HCT116 (cell line): Measurements from ENCODE around the gene TARS1. TPM values are rescaled to one million over a fixed set of nuclear protein-coding genes. Genes with fewer than 3 reads are reported as not detected.

Source experiments
- ATAC-seq: fragments of 200-7000 bp; cut with Tn5 transposase; 2 replicates; pipeline ENCODE4 v1.9.1; 2020; ENCODE audit warnings: mild to moderate bottlenecking, moderate library complexity
- BruUV-seq: library from RNA; stranded (reverse); fragments of 400-500 nt; replicated peaks from 2 replicates; lab custom pipeline; 2021; lab: Mats Ljungman, UMichigan
- CTCF ChIA-PET: fragments of 300-600 bp; sonication (Branson Sonifier 250); formaldehyde crosslinking; loops from one replicate; lab custom pipeline; 2021; ENCODE audit warnings: antibody characterized with exemption; lab: Charles Lee
- POLR2A ChIA-PET: fragments of 300-600, 350-600 bp; sonication (Branson Sonifier 250); formaldehyde crosslinking; loops from one replicate; lab custom pipeline; 2021; ENCODE audit warnings: antibody characterized with exemption; lab: Charles Lee
- RAD21 ChIA-PET, 2 experiments: fragments of 300-600 bp; sonication (Branson Sonifier 250); formaldehyde crosslinking; loops; one replicate each; lab custom pipeline; 2023; ENCODE audit warnings: low total read pairs in 2 of 2; ENCODE audit not compliant: uncharacterized antibody in 2 of 2, unreplicated experiment in 2 of 2, low non-redundant PET in 1 of 2; lab: Charles Lee
- DNase-seq: peaks from one replicate; pipeline ENCODE4 v3.0.0-alpha.2; 2010; ENCODE audit warnings: low read depth, low spot score
- H2AFZ ChIP-seq: fragments of 200-600 bp; shearing (Covaris generic), sonication (generic); 2 replicates; pipeline ENCODE4 v1.6.1; 2017; ENCODE audit warnings: low read depth, mixed run types, mixed read lengths, antibody characterized with exemption, low read length; ENCODE audit not compliant: poor library complexity, severe bottlenecking
- H3K27ac ChIP-seq: 2 replicates; pipeline ENCODE4 v1.5.1; 2012; ENCODE audit warnings: low read depth, low read length
- H3K27me3 ChIP-seq: fragments of 200-600 bp; sonication (generic); 2 replicates; pipeline ENCODE4 v1.6.1; 2016; ENCODE audit warnings: mixed run types, low read length, mixed read lengths; ENCODE audit not compliant: insufficient read depth
- H3K36me3 ChIP-seq, 2 experiments: fragments of 200-500 bp in 1 of 2; fragments of 200-600 bp in 1 of 2; sonication (Bioruptor generic) in 1 of 2; sonication (generic) in 1 of 2; 2 replicates each; pipeline versions ENCODE4 v1.5.1 to v1.6.1; 2014 to 2016; ENCODE audit warnings: low read length in 2 of 2, inconsistent platforms in 1 of 2, mixed read lengths in 1 of 2, mixed run types in 1 of 2; ENCODE audit not compliant: insufficient read depth in 2 of 2, control insufficient read depth in 1 of 2
- H3K4me1 ChIP-seq, 2 experiments: fragments of 200-600 bp in 1 of 2; sonication (generic) in 1 of 2; 2 replicates each; pipeline versions ENCODE4 v1.5.1 to v1.6.1; 2012 to 2017; ENCODE audit warnings: low read length in 2 of 2, inconsistent platforms in 1 of 2, mild to moderate bottlenecking in 1 of 2, mixed read lengths in 1 of 2, mixed run types in 1 of 2, moderate library complexity in 1 of 2; ENCODE audit not compliant: insufficient read depth in 2 of 2, control insufficient read depth in 1 of 2
- H3K4me2 ChIP-seq: fragments of 200-600 bp; sonication (generic); 2 replicates; pipeline ENCODE4 v1.6.1; 2017; ENCODE audit warnings: mixed run types, low read length, mixed read lengths
- H3K4me3 ChIP-seq, 2 experiments: fragments of 200-600 bp in 1 of 2; sonication (generic) in 1 of 2; replicated peaks in 1 of 2; 2 replicates each; pipeline ENCODE4 v1.5.1; 2011 to 2016; ENCODE audit warnings: low read length in 2 of 2, control low read depth in 1 of 2, low read depth in 1 of 2, mild to moderate bottlenecking in 1 of 2, mixed read lengths in 1 of 2, mixed run types in 1 of 2
- H3K79me2 ChIP-seq: fragments of 200-600 bp; sonication (generic); 2 replicates; pipeline ENCODE4 v1.6.1; 2017; ENCODE audit warnings: mild to moderate bottlenecking, mixed run types, low read length, moderate library complexity, mixed read lengths; ENCODE audit not compliant: insufficient read depth
- H3K9ac ChIP-seq: fragments of 200-600 bp; sonication (generic); 2 replicates; pipeline ENCODE4 v1.6.1; 2016; ENCODE audit warnings: low read length, mixed read lengths
- H3K9me2 ChIP-seq: fragments of 200-600 bp; sonication (generic), shearing (Covaris generic); 2 replicates; pipeline ENCODE4 v1.6.1; 2017; ENCODE audit warnings: mixed run types, mild to moderate bottlenecking, moderate library complexity; ENCODE audit not compliant: insufficient read depth
- H3K9me3 ChIP-seq, 2 experiments: fragments of 200-500 bp in 1 of 2; fragments of 200-600 bp in 1 of 2; sonication (Bioruptor generic) in 1 of 2; sonication (generic) in 1 of 2; 2 replicates each; pipeline ENCODE4 v1.6.1; 2014 to 2017; ENCODE audit warnings: low read length in 2 of 2, mixed read lengths in 2 of 2, inconsistent platforms in 1 of 2, low read depth in 1 of 2, mild to moderate bottlenecking in 1 of 2, mixed run types in 1 of 2, moderate library complexity in 1 of 2; ENCODE audit not compliant: control insufficient read depth in 1 of 2, insufficient read depth in 1 of 2
- H4K20me1 ChIP-seq: fragments of 200-600 bp; sonication (generic), shearing (Covaris generic); 2 replicates; pipeline ENCODE4 v1.6.1; 2017; ENCODE audit warnings: mixed run types, mild to moderate bottlenecking, moderate library complexity; ENCODE audit not compliant: insufficient read depth
- CBX3 ChIP-seq: IDR thresholded peaks from 2 replicates; pipeline ENCODE4 v1.6.1; 2012; ENCODE audit warnings: low read depth
- CEBPB ChIP-seq: IDR thresholded peaks from 2 replicates; pipeline ENCODE4 v1.6.1; 2012; ENCODE audit warnings: low read depth
- CTCF ChIP-seq, 3 experiments: fragments of 200-600 bp in 1 of 3; sonication (generic) in 1 of 3; IDR thresholded peaks in 2 of 3; conservative IDR thresholded peaks in 1 of 3; 2 replicates each; pipeline ENCODE4 v1.5.1; 2012 to 2017; ENCODE audit warnings: low read depth in 2 of 3, low read length in 2 of 3, antibody characterized with exemption in 1 of 3, borderline replicate concordance in 1 of 3, control low read depth in 1 of 3, mild to moderate bottlenecking in 1 of 3, mixed read lengths in 1 of 3, mixed run types in 1 of 3, moderate library complexity in 1 of 3; ENCODE audit not compliant: insufficient read depth in 1 of 3
- EZH2 ChIP-seq: fragments of 200-600 bp; sonication (generic); IDR thresholded peaks from 2 replicates; pipeline ENCODE4 v1.6.1; 2017; ENCODE audit warnings: antibody characterized with exemption, mixed run types
- EZH2phosphoT487 ChIP-seq: fragments of 200-600 bp; IDR thresholded peaks from 2 replicates; pipeline ENCODE4 v1.6.1; 2018; ENCODE audit warnings: antibody characterized with exemption, borderline replicate concordance
- POLR2A ChIP-seq: IDR thresholded peaks from 2 replicates; pipeline ENCODE4 v1.7.0; 2011; ENCODE audit warnings: borderline replicate concordance; ENCODE audit not compliant: insufficient read depth, insufficient read length; ENCODE audit errors: extremely low read depth
- POLR2AphosphoS5 ChIP-seq: IDR thresholded peaks from 2 replicates; pipeline ENCODE4 v1.6.1; 2011; ENCODE audit warnings: mild to moderate bottlenecking, low read depth, low read length, moderate library complexity
- REST ChIP-seq: IDR thresholded peaks from 2 replicates; pipeline ENCODE4 v1.6.1; 2012; ENCODE audit warnings: low read depth
- SRF ChIP-seq: IDR thresholded peaks from 2 replicates; pipeline ENCODE4 v1.6.1; 2012; ENCODE audit warnings: low read depth
- ZBTB33 ChIP-seq: IDR thresholded peaks from 2 replicates; pipeline ENCODE4 v1.6.1; 2011; ENCODE audit warnings: mild to moderate bottlenecking, low read length, moderate library complexity; ENCODE audit not compliant: insufficient replicate concordance; ENCODE audit errors: extremely low read depth
- ZNF274 ChIP-seq: fragments of 200-500 bp; sonication (Bioruptor generic); IDR thresholded peaks from 2 replicates; pipeline ENCODE4 v1.6.1; 2014; ENCODE audit warnings: mild to moderate bottlenecking, low read depth, low read length, inconsistent platforms
- intact Hi-C: fragments of 100-400 bp; cut with micrococcal nuclease; formaldehyde crosslinking; loops from 2 replicates; pipeline ENCODE4 v1.10.0; 2022
- total RNA-seq: library from RNA; stranded (reverse); gene quantifications from one replicate; pipeline ENCODE4 v1.2.1, GENCODE V29; 2021; ENCODE audit not compliant: unreplicated experiment

TARS1 gene
- total RNA-seq, 1 experiment from 2014 or later: 291 TPM

- ChIA-PET RAD21 (no interaction called here), CTCF (no interaction called here), POLR2A (no interaction called here)
- Histone ChIP-seq H3K4me3 (no peak overlapping the region), H3K79me2 (peaks cover 26% of the 10 kb centered on the region), H3K9me2 (no peaks in the 10 kb centered on the region), H3K27ac (no peak overlapping the region), H2AFZ (no peak overlapping the region), H3K9me3 (no peaks in the 10 kb centered on the region), H3K36me3 (peaks cover 78 to 89% of the 10 kb centered on the region in 2 experiments), H3K27me3 (no peaks in the 10 kb centered on the region), H4K20me1 (no peaks in the 10 kb centered on the region; the same call in 1 of the 2 replicates), H3K4me2 (no peak overlapping the region), H3K9ac (no peak overlapping the region), H3K4me1 (no peaks in the 10 kb centered on the region)
- intact Hi-C loops: loop anchor here (10.0 kb wide), 1 partner anchor 997 kb away; no protein-coding TSS in a partner anchor
- no peak for TF ChIP-seq POLR2A
- no peak for TF ChIP-seq CBX3
- TF ChIP-seq REST: no peak
- no peak for TF ChIP-seq EZH2
- TF ChIP-seq SRF: no peak
- DNase-seq (no peak), ATAC-seq (no peak)
- no TSS peak for BruUV-seq
Observed at GRCh38 chr5:33457817-33458216, 17.1 kb downstream of the TARS1 start.

GRCh38 chr5:33460210-33460609 is 19.4 kb downstream of the TARS1 start:
- Histone ChIP-seq H3K9me2 (no peaks in the 10 kb centered on the region), H3K79me2 (peaks cover 4% of the 10 kb centered on the region; the same call in 1 of the 2 replicates), H3K36me3 (peaks cover 85% of the 10 kb centered on the region in 2 experiments), H3K27ac (no peak overlapping the region), H3K4me1 (no peaks in the 10 kb centered on the region), H4K20me1 (no peaks in the 10 kb centered on the region; the same call in 1 of the 2 replicates), H3K4me2 (no peak overlapping the region)
- ChIA-PET RAD21 (no interaction called here), CTCF (interaction anchor here (0.8 kb wide), 1 partner anchor 9 kb away, joined by 3 read pairs; no protein-coding TSS in a partner anchor)
- no peak for ATAC-seq
- TF ChIP-seq ZBTB33 (no peak), CEBPB (no peak), POLR2AphosphoS5 (no peak), EZH2phosphoT487 (no peak), CBX3 (no peak), ZNF274 (no peak), CTCF (IDR thresholded peaks at IDR 0.05 in 2 of 3, conservative IDR thresholded peaks at IDR 0.05 in 1 of 3; ENCODE audit: borderline replicate concordance in 1 of 3, insufficient read depth in 1 of 3, low read depth in 2 of 3, low read length in 2 of 3) (no peak)
- TF ChIP-seq, all 23 proteins: peak for 0
- Histone ChIP-seq H3K9ac (no peak overlapping the region), H2AFZ (no peak overlapping the region), H3K9me3 (no peaks in the 10 kb centered on the region), H3K4me3 (no peak overlapping the region), H3K27me3 (no peaks in the 10 kb centered on the region)
- intact Hi-C loops: no loop called here
- no peak for DNase-seq
- POLR2A ChIA-PET: no interaction called here
- TSS peak; percentile 1 for BruUV-seq
